Measurements from ENCODE around the gene SPC25. TPM values are rescaled to one million over a fixed set of nuclear protein-coding genes. Genes with fewer than 3 reads are reported as not detected.

SPC25 gene
- total and polyA plus RNA-seq, 2 of the 13 experiments (the other 11 are each of a cell fraction or from before 2014, with no cell fraction given) = 11.3 to 26.5 TPM

DNA sequence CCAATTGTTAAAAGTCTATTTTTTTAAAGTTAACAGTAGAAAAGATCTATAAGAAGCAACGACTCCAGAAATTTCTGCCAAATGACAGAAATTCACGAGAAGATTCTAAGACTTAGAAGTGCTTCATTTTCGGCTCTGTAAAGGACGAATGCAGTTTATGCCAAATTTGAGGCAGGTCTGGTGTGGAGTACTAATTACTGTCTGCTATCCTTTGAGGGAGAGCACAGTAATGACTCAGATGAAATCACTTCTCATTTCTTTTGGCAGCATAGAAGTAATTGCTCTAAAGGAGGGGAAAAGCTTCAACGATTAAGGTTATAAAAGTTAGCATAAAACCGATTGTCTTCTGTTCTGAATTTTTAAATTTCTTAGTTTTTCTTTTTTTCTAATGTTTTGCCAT lies 22.2 kb upstream of the SPC25 start (continued):
- TF ChIP-seq KAT7 (CRISPR knock-in tag; IDR thresholded peaks at IDR 0.05; ENCODE audit: borderline replicate concordance) (no peak), ZNF678 (CRISPR knock-in tag; IDR thresholded peaks at IDR 0.05) (no peak)

DNA sequence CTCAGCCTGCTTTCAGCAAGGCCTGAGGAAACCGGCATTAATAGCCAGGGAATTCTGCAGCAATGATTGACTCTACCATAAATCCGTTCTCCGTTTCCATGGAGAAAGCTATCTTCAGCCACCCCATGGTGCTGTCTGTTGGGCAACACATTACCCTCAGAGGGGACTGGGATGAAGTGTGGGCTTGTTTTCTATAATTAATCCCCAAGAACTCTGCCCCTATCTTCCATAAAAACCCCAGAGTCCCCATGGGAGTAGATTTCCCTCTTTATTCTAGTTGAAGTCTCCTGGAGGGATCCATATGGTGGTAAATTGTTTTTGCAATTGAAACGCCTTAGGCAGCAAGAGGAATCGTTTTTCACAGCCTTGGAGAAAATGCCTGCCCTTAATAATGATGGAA lies 20.1 kb upstream of the SPC25 start:
- H3K9ac ChIP-seq (ENCODE audit: insufficient read depth, low read depth, low read length) = no peak overlapping the region
- intact Hi-C loops (cut with micrococcal nuclease; ENCODE audit: unreplicated experiment) = no loop called here
- no peak for ATAC-seq
- H3K36me3 ChIP-seq (replicated peaks in 1 of 2; ENCODE audit: control insufficient read depth in 1 of 2, insufficient read depth in 2 of 2, low read length in 2 of 2) = no peaks in the 10 kb centered on the region
- no peak overlapping the region for H3K4me3 ChIP-seq (replicated peaks in 1 of 3; ENCODE audit: insufficient read depth in 1 of 3, low read depth in 2 of 3, low read length in 3 of 3)
- H4K20me1 ChIP-seq (ENCODE audit: insufficient read depth, low read length) = no peaks in the 10 kb centered on the region
- no peaks in the 10 kb centered on the region for H3K4me1 ChIP-seq (ENCODE audit: insufficient read depth, low read length)
- CTCF ChIA-PET (ENCODE audit: low intra/inter-chr PET ratio, low total read pairs) = no interaction called here
- no peaks in the 10 kb centered on the region for H3K9me3 ChIP-seq (ENCODE audit: low read length)
- no peak for DNase-seq (ENCODE audit: low spot score)
- TF ChIP-seq ZSCAN22 (CRISPR knock-in tag; IDR thresholded peaks at IDR 0.05) (no peak), ZFX (CRISPR knock-in tag; IDR thresholded peaks at IDR 0.05; ENCODE audit: low read depth) (no peak), ZNF17 (CRISPR knock-in tag; IDR thresholded peaks at IDR 0.05) (no peak), NONO (IDR thresholded peaks at IDR 0.05) (no peak), NONO (CRISPR knock-in tag; conservative IDR thresholded peaks at IDR 0.05) (no peak), TCF7 (IDR thresholded peaks at IDR 0.05; ENCODE audit: low read depth) (no peak), HNRNPUL1 (IDR thresholded peaks at IDR 0.05; ENCODE audit: low read depth, low read length) (no peak)
- TF ChIP-seq, protein P1, sequence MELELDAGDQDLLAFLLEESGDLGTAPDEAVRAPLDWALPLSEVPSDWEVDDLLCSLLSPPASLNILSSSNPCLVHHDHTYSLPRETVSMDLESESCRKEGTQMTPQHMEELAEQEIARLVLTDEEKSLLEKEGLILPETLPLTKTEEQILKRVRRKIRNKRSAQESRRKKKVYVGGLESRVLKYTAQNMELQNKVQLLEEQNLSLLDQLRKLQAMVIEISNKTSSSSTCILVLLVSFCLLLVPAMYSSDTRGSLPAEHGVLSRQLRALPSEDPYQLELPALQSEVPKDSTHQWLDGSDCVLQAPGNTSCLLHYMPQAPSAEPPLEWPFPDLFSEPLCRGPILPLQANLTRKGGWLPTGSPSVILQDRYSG (CRISPR knock-in tag; IDR thresholded peaks at IDR 0.05) = no peak
- no TSS peak for BruUV-seq (replicated peaks)
- H3K27ac ChIP-seq (ENCODE audit: extremely low read length, insufficient read depth, low read length) = no peak overlapping the region
- no peak for FAIRE-seq
- WGBS (ENCODE audit: low lambda C conversion rate) = 4% methylated on average over 5 of the region's 5 CpGs
- in situ Hi-C loops (cut with HindIII; ENCODE audit: extremely low pct_ligation_motif_present, low pct_unique_long_range_greater_than_20kb) = loop anchor here (25.0 kb wide), 1 partner anchor 773 kb away; no protein-coding TSS in a partner anchor
- H3K79me2 ChIP-seq (ENCODE audit: insufficient read depth, low read length) = no peaks in the 10 kb centered on the region
- H3K4me2 ChIP-seq (ENCODE audit: low read depth, low read length) = no peak overlapping the region
- H3K27me3 ChIP-seq (ENCODE audit: control insufficient read depth in 1 of 2, insufficient read depth in 2 of 2, low read length in 2 of 2) = peaks cover 5 to 61% of the 10 kb centered on the region in 2 experiments
- H2AFZ ChIP-seq (ENCODE audit: low read length) = no peak overlapping the region
- POLR2A ChIA-PET = no interaction called here

Measured in HepG2 (cell line).